ENCODE measurements around the gene TCIRG1. TPM values are rescaled to one million over a fixed set of nuclear protein-coding genes. Genes with fewer than 3 reads are reported as not detected.

The TCIRG1 gene
- total and polyA plus RNA-seq, 2 of the 13 experiments (the other 11 are each of a cell fraction or from before 2014, with no cell fraction given): 48.0 to 69.6 TPM

GRCh38 chr11:68099474-68100405, 60.9 kb downstream of the TCIRG1 start (continued):
- TF ChIP-seq ZNF329 (CRISPR knock-in tag; IDR thresholded peaks at IDR 0.05; ENCODE audit: low read depth) (no peak), MZF1 (CRISPR knock-in tag; IDR thresholded peaks at IDR 0.05; ENCODE audit: borderline replicate concordance) (no peak), SMYD3 (CRISPR knock-in tag; IDR thresholded peaks at IDR 0.05) (no peak), ZBTB34 (CRISPR knock-in tag; IDR thresholded peaks at IDR 0.05) (peak; percentile 71; the same call in 1 of the 2 replicates), POLR2AphosphoS5 (IDR thresholded peaks at IDR 0.05; ENCODE audit: low read depth, low read length) (no peak), TCF7L2 (IDR thresholded peaks at IDR 0.05; ENCODE audit: low read depth, low read length) (peak; percentile 86), TCF7 (IDR thresholded peaks at IDR 0.05; ENCODE audit: low read depth) (peak; percentile 99), ZNF136 (CRISPR knock-in tag; IDR thresholded peaks at IDR 0.05; ENCODE audit: low read depth) (peak; percentile 59; the same call in 1 of the 2 replicates), NR2C2 (CRISPR knock-in tag; IDR thresholded peaks at IDR 0.05; ENCODE audit: borderline replicate concordance) (peak; percentile 73), ZNF557 (CRISPR knock-in tag; IDR thresholded peaks at IDR 0.05) (peak; percentile 48; the same call in 1 of the 2 replicates), KLF16 (CRISPR knock-in tag; IDR thresholded peaks at IDR 0.05) (peak in 1 of 2 experiments; percentile 84; a peak in 2 of 4 replicates), ZNF550 (CRISPR knock-in tag; IDR thresholded peaks at IDR 0.05; ENCODE audit: borderline replicate concordance) (no peak), ZNF292 (CRISPR knock-in tag; IDR thresholded peaks at IDR 0.05; ENCODE audit: borderline replicate concordance, low read depth) (peak; percentile 59; the same call in 1 of the 2 replicates), ZNF142 (CRISPR knock-in tag; IDR thresholded peaks at IDR 0.05) (no peak), SRY (CRISPR knock-in tag; IDR thresholded peaks at IDR 0.05) (no peak), PHF20 (CRISPR knock-in tag; IDR thresholded peaks at IDR 0.05) (no peak), NFIC (IDR thresholded peaks at IDR 0.05; ENCODE audit: low read length) (peak; percentile 97), MED8 (CRISPR knock-in tag; IDR thresholded peaks at IDR 0.05; ENCODE audit: insufficient replicate concordance) (peak; percentile 51), TBP (CRISPR knock-in tag; IDR thresholded peaks at IDR 0.05) (no peak), ZNF597 (CRISPR knock-in tag; IDR thresholded peaks at IDR 0.05) (no peak), SPEN (CRISPR knock-in tag; IDR thresholded peaks at IDR 0.05; ENCODE audit: low read depth) (no peak; the same call in 1 of the 2 replicates)

Measured in HepG2 (cell line).